HAP-1 (cell line): Measurements from ENCODE around the gene TTC28.

Experiments used
- DNase-seq, 2 experiments: peaks; one replicate each; pipeline ENCODE4 v3.0.0-alpha.2; 2016 to 2020; ENCODE audit warnings: low spot score in 2 of 2
- H3K27me3 ChIP-seq: fragments of 250-450 bp; sonication (Bioruptor Pico); 2 replicates; pipeline ENCODE4 v1.5.1; 2020; ENCODE audit warnings: low read depth, mild to moderate bottlenecking, moderate library complexity
- H3K36me3 ChIP-seq: fragments of 250-450 bp; sonication (Bioruptor Pico); replicated peaks from 2 replicates; pipeline ENCODE4 v1.5.1; 2020; ENCODE audit warnings: mild to moderate bottlenecking
- H3K4me1 ChIP-seq: fragments of 250-450 bp; sonication (Bioruptor Pico); 2 replicates; pipeline ENCODE4 v1.5.1; 2020; ENCODE audit warnings: mild to moderate bottlenecking
- H3K4me3 ChIP-seq: fragments of 250-450 bp; sonication (Bioruptor Pico); 2 replicates; pipeline ENCODE4 v1.5.1; 2020; ENCODE audit warnings: mild to moderate bottlenecking, moderate library complexity
- H3K9me3 ChIP-seq: fragments of 250-450 bp; sonication (Bioruptor Pico); 2 replicates; pipeline ENCODE4 v1.5.1; 2020; ENCODE audit warnings: mild to moderate bottlenecking, moderate library complexity
- in situ Hi-C: fragments of 300-500 bp; cut with MboI; formaldehyde crosslinking; loops from 3 replicates; pipeline ENCODE4 v1.14.3; 2020; ENCODE audit warnings: low sequenced_read_pairs, inconsistent platforms, mixed read lengths

Gene TTC28

GRCh38 chr22:28034145-28034759 is 645.4 kb downstream of the TTC28 start:
- DNase-seq = no peak
- in situ Hi-C loops = no loop called here
- Histone ChIP-seq H3K4me3 (no peak overlapping the region), H3K36me3 (no peaks in the 10 kb centered on the region), H3K4me1 (no peaks in the 10 kb centered on the region; the same call in 1 of the 2 replicates), H3K27me3 (no peaks in the 10 kb centered on the region), H3K9me3 (no peaks in the 10 kb centered on the region)

- Histone ChIP-seq H3K27me3 (no peaks in the 10 kb centered on the region), H3K4me3 (no peak overlapping the region), H3K9me3 (no peaks in the 10 kb centered on the region), H3K4me1 (no peaks in the 10 kb centered on the region; the same call in 1 of the 2 replicates), H3K36me3 (no peaks in the 10 kb centered on the region; the same call in 1 of the 2 replicates)
- in situ Hi-C loops = no loop called here
- no peak for DNase-seq
These were observed 646.8 kb downstream of the TTC28 start for GRCh38 chr22:28032861-28033260.

- DNase-seq = no peak
- H3K36me3 ChIP-seq = no peaks in the 10 kb centered on the region; the same call in 1 of the 2 replicates
- no peak overlapping the region for H3K4me3 ChIP-seq
- no peaks in the 10 kb centered on the region; the same call in 1 of the 2 replicates for H3K4me1 ChIP-seq
- in situ Hi-C loops = no loop called here
- no peaks in the 10 kb centered on the region for H3K9me3 ChIP-seq
- no peaks in the 10 kb centered on the region for H3K27me3 ChIP-seq
These were observed 648.2 kb downstream of the TTC28 start for GRCh38 chr22:28031383-28031922.

DNA sequence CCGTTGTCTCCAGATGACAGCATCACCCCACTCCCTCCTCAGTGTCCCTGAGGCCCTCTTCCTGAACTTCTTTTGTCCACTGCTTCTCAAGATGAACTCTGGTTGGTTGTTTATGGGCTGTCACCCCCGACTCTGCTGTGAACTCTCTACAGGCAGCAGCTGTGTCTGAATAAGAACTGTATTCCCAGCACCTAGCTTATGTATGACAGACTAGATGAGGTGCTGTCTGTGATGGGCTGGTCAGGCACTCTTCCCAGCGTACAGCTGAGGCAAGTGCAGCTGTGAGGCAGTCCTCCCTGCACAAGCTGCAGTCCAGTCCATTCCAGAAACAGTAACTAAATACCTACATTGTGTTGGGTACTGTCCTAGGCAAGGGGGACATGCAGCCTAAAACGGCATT is 649.2 kb downstream of the TTC28 start:
- Histone ChIP-seq H3K4me3 (no peak overlapping the region), H3K36me3 (no peaks in the 10 kb centered on the region; the same call in 1 of the 2 replicates), H3K9me3 (no peaks in the 10 kb centered on the region), H3K27me3 (no peaks in the 10 kb centered on the region), H3K4me1 (no peaks in the 10 kb centered on the region; the same call in 1 of the 2 replicates)
- in situ Hi-C loops = no loop called here
- no peak for DNase-seq

- DNase-seq = no peak
- no peaks in the 10 kb centered on the region; the same call in 1 of the 2 replicates for H3K36me3 ChIP-seq
- in situ Hi-C loops = no loop called here
- no peaks in the 10 kb centered on the region for H3K27me3 ChIP-seq
- no peaks in the 10 kb centered on the region for H3K4me1 ChIP-seq
- no peak overlapping the region for H3K4me3 ChIP-seq
- no peaks in the 10 kb centered on the region for H3K9me3 ChIP-seq
These were observed 649.7 kb downstream of the TTC28 start for GRCh38 chr22:28029956-28030355.

- Histone ChIP-seq H3K36me3 (no peaks in the 10 kb centered on the region; the same call in 1 of the 2 replicates), H3K4me3 (no peak overlapping the region), H3K27me3 (no peaks in the 10 kb centered on the region), H3K4me1 (no peaks in the 10 kb centered on the region), H3K9me3 (no peaks in the 10 kb centered on the region)
- DNase-seq = no peak
- in situ Hi-C loops = no loop called here
These were observed 650.3 kb downstream of the TTC28 start for GRCh38 chr22:28029201-28029948.

GRCh38 chr22:28027453-28028448 is 651.9 kb downstream of the TTC28 start:
- in situ Hi-C loops = no loop called here
- H3K27me3 ChIP-seq = no peaks in the 10 kb centered on the region
- no peak overlapping the region for H3K4me3 ChIP-seq
- no peaks in the 10 kb centered on the region; the same call in 1 of the 2 replicates for H3K36me3 ChIP-seq
- H3K4me1 ChIP-seq = no peaks in the 10 kb centered on the region
- H3K9me3 ChIP-seq = no peaks in the 10 kb centered on the region
- DNase-seq = peak in 1 of 2 experiments; percentile 4

DNA sequence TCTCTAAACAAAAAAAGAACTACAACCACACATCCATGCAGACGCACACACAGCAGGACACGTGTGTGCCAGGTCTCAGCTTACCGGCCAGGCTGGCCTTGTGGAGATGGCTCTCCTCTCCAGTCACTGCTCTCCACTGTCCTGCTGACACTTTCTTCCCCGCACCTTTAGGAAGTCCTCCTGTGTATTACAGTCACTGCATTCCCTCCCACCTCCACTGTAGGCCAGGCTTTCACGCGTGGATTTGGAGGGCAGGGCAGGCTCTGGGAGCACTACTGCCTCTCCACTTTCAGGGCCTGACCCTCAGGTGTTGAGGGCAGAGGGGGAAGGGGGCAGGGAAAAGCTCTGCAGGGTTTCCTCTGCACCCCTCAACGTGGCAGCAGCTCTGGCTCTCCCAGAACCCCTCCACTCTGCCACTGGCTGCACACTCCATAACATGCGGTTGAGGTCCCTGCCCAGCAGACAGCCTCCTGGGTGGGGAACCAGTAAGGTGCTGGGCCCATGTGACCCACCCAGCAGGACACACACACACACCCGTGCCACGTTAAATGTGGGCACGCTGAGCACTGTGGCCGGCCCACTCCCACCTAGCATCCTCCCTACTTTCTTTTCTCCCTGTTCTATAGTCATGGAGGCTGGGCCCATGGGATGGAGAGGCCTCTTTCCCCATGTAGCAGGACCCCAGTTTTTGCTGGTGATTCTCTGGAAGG is 653.6 kb downstream of the TTC28 start:
- no peak overlapping the region for H3K4me3 ChIP-seq
- no peaks in the 10 kb centered on the region; the same call in 1 of the 2 replicates for H3K36me3 ChIP-seq
- H3K9me3 ChIP-seq = no peaks in the 10 kb centered on the region
- in situ Hi-C loops = no loop called here
- H3K4me1 ChIP-seq = no peaks in the 10 kb centered on the region
- H3K27me3 ChIP-seq = no peaks in the 10 kb centered on the region
- DNase-seq = peak in 1 of 2 experiments; percentile 6

- in situ Hi-C loops = no loop called here
- peak in 1 of 2 experiments; percentile 8 for DNase-seq
These were observed 654.3 kb downstream of the TTC28 start for GRCh38 chr22:28025333-28025732.

GRCh38 chr22:28024422-28024888 is 655.2 kb downstream of the TTC28 start:
- no peak overlapping the region for H3K4me3 ChIP-seq
- no peaks in the 10 kb centered on the region for H3K4me1 ChIP-seq
- in situ Hi-C loops = loop anchor here (5.0 to 25.0 kb wide), 2 partner anchors 563 to 813 kb away; no protein-coding TSS in a partner anchor
- peak in 1 of 2 experiments; percentile 6 for DNase-seq
- no peaks in the 10 kb centered on the region for H3K27me3 ChIP-seq
- no peaks in the 10 kb centered on the region; the same call in 1 of the 2 replicates for H3K36me3 ChIP-seq
- H3K9me3 ChIP-seq = no peaks in the 10 kb centered on the region

More at GRCh38 chr22:28025333-28025732, 654.3 kb downstream of the TTC28 start:
- no peaks in the 10 kb centered on the region; the same call in 1 of the 2 replicates for H3K36me3 ChIP-seq
- H3K27me3 ChIP-seq = no peaks in the 10 kb centered on the region
- no peaks in the 10 kb centered on the region for H3K4me1 ChIP-seq
- H3K9me3 ChIP-seq = no peaks in the 10 kb centered on the region
- H3K4me3 ChIP-seq = no peak overlapping the region

DNA sequence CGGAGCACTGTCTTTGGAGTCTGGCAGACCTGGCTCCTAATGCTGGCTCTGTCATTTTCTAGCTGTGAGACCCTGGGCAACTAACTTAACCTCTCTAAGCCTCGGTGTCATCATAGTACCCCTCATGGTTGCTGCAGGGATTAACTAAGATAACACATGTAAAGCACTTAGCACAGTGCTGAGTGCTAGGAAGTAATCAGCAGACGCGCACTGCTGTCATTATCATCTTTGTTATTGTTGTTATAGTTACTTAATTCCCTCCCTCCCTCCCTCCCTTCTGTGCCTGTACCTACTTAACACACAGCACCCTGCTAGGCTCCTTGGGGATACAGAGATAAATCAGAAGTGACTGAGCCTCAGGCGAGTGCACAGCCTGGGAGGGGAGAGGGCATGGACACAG is 655.9 kb downstream of the TTC28 start:
- no peaks in the 10 kb centered on the region for H3K9me3 ChIP-seq
- H3K36me3 ChIP-seq = no peaks in the 10 kb centered on the region; the same call in 1 of the 2 replicates
- no peak overlapping the region for H3K4me3 ChIP-seq
- H3K4me1 ChIP-seq = no peaks in the 10 kb centered on the region
- DNase-seq = peak in 1 of 2 experiments; percentile 5
- no peaks in the 10 kb centered on the region for H3K27me3 ChIP-seq
- in situ Hi-C loops = loop anchor here (5.0 to 25.0 kb wide), 2 partner anchors 564 to 814 kb away; no protein-coding TSS in a partner anchor

- peak in 1 of 2 experiments; percentile 4 for DNase-seq
- Histone ChIP-seq H3K36me3 (no peaks in the 10 kb centered on the region), H3K4me3 (no peak overlapping the region), H3K4me1 (no peaks in the 10 kb centered on the region), H3K27me3 (no peaks in the 10 kb centered on the region), H3K9me3 (no peaks in the 10 kb centered on the region)
- in situ Hi-C loops = loop anchor here (5.0 to 25.0 kb wide), 2 partner anchors 564 to 814 kb away; no protein-coding TSS in a partner anchor
These were observed 656.6 kb downstream of the TTC28 start for GRCh38 chr22:28023036-28023435.
